Midbrain (tissue), 1 donor: ENCODE data around the gene ADAM12.

Source experiments
- DNase-seq: peaks from one replicate; lab custom pipeline; 2025; lab: John Stamatoyannopoulos, UW

The ADAM12 gene

DNA sequence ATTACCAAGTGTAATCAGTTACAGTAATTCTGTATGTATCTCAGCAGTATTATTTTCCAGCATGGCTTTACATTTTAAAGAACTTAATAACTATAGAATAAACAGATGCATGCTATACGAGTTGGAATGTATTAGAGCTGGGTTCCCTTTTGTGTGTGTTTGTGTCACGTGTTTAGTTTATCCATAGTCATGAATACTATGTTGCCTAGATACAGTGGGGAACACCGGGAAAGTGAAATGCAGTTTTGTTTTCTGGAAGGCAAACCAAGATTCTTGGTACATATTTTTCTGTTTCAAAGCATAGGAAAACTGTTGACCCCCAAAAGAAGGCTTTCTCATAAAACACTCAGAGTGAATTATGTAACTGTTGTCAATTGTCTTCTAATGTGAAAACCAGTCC lies 372.9 kb downstream of the ADAM12 start:
- no peak for DNase-seq

DNA sequence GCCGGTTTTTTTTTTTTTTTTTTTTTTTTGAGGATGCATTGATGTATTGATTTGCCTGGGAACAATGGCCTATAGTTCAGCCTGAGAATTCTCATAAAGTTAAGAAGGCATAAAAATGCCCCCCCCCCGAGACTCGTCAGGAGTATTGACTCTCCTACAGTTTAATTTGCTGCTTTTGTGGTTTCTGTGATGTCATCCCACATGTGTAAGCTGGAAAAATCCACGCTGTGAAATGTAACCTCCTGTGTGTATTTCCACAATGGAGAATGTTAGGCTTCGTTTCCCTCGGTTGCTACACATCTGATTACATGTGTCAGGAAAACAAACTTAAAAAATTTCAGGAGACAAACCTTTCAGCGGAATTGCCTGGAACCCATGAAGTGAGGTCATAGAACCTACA lies 374.0 kb downstream of the ADAM12 start:
- DNase-seq = no peak

- no peak for DNase-seq
Observed at GRCh38 chr10:126013489-126014281, 374.6 kb downstream of the ADAM12 start.

- DNase-seq = no peak
Observed at GRCh38 chr10:126012485-126012884, 375.8 kb downstream of the ADAM12 start.

GRCh38 chr10:126011995-126012394 lies 376.3 kb downstream of the ADAM12 start:
- DNase-seq = no peak

- no peak for DNase-seq
Observed at GRCh38 chr10:126009650-126010049, 378.6 kb downstream of the ADAM12 start.

GRCh38 chr10:126006906-126007305 lies 381.4 kb downstream of the ADAM12 start:
- no peak for DNase-seq

GRCh38 chr10:126006264-126006663 lies 382.0 kb downstream of the ADAM12 start:
- no peak for DNase-seq

DNA sequence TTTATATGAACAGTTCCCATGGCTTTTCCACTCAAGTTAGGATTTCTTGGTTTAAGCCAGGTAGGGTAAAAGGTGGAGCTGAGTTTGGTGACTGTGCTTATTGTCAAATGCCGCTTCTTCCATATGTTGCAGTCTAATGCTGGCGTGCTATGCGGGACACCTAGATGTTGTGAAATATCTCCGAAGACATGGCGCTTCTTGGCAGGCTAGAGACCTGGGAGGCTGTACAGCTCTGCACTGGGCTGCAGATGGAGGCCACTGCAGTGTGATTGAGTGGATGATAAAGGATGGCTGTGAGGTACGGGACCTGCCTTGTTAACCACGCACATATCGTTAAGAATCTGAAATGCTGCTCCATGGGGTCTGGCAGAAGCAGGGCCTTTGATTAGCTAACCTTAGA lies 383.5 kb downstream of the ADAM12 start:
- DNase-seq = no peak

- DNase-seq = no peak
Observed at GRCh38 chr10:126001576-126001975, 386.7 kb downstream of the ADAM12 start.

GRCh38 chr10:125999694-126000093 lies 388.6 kb downstream of the ADAM12 start:
- no peak for DNase-seq

- no peak for DNase-seq
Observed at GRCh38 chr10:125997586-125997985, 390.7 kb downstream of the ADAM12 start.

DNA sequence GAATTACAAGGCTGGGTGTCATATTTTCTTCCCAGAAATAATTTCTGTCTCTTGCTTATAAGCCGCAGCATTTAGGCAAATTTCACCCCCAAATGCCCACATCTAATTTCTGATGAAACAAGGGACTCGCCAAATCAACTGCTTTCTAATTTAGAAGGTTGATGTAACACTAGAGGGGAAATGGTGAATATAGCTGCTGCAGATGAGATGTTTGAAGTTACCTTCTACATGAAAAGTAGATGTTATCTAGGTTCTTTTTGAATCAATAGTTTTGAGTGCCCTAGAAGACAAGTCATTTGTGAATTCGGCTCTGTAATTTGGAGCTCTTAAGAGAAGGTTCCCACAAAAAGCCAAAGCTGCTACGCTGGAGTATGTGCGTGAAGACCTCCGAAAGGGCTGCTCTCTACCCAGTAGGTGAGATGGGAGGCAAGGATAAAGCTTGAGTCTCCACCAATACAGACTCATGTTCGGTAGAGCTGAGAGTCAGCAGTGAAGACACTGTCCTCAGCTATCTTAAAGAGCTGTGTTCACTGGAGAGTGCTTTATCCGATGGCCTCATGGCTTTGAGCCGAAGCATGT lies 392.5 kb downstream of the ADAM12 start:
- no peak for DNase-seq

- DNase-seq = no peak
Observed at GRCh38 chr10:125994601-125995000, 393.7 kb downstream of the ADAM12 start.

DNA sequence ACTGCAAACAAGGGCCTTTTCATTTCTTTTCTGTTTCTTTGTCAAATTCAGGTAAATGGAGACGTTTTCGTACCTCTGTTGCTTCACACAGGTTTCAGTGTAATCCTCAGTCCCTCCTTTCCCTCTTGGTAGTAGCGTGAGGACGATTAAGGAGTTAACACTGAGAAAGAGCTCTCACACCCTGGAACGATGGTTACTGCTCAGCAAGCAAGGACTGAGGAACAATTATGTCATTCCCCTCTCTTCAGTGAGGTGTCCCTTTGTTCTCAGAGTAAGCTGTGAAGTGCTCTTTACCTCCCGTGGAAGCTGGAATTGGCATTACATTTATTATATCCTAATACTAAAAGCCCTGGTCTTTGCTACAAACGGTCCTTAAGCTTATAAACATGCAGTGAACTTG lies 396.0 kb downstream of the ADAM12 start:
- DNase-seq = no peak

DNA sequence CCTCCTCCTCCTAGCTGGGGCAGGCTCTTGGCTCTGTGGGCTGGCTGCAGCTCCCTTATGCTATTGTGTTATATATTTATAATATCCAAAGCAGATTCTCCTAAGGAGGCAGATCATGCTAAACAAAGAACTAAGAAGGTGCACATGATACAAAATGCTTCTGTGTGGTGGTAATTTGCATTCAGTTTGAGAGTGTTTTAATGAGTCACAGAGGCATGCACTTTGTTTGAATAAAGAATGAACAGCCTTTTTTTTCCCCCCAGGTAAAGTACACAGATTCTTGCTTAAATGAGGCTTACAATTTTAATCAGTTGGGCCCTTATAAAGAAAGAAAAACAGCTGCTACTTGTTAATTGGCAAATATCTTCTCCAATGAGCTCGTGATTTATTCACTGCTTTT lies 396.9 kb downstream of the ADAM12 start:
- DNase-seq = no peak

DNA sequence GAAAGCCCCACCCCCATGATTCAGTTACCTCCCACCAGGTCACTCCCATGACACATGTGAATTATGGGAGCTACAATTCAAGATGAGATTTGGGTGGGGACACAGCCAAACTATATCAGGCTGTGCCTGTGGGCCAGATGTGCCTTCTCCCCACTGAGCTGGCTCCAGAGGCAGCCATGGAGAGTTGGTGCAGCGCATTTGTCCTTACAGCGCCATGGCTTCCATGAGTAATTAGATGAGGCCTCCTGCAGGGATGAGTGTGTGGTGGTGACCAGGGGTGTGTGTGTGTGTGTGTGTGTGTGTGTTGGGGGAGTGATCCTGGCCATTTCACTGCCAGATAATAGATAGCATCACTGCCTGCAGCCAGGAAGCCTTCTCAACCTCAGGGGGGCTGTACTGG lies 397.3 kb downstream of the ADAM12 start:
- DNase-seq = no peak

DNA sequence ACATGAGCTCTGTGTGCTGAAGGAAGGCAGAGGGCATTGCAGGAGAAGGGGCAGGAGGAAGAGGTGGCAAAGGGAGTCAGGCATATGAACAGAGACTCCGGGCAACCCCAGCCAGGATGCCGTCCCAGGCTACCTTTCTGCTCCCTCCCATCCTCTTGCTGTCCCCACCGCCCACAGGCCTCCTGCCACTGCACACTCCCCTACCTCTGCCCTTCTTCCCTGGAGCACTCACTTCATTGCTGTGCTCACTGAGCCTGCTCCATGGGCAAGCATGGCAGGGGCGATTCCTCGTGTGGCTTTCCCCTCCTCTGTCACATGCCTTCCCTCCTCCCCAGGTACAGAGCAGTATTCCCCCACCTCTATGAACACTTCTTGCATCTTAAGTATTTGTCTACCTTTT lies 398.5 kb downstream of the ADAM12 start:
- DNase-seq = no peak

GRCh38 chr10:125985557-125986240 lies 402.6 kb downstream of the ADAM12 start:
- no peak for DNase-seq

DNA sequence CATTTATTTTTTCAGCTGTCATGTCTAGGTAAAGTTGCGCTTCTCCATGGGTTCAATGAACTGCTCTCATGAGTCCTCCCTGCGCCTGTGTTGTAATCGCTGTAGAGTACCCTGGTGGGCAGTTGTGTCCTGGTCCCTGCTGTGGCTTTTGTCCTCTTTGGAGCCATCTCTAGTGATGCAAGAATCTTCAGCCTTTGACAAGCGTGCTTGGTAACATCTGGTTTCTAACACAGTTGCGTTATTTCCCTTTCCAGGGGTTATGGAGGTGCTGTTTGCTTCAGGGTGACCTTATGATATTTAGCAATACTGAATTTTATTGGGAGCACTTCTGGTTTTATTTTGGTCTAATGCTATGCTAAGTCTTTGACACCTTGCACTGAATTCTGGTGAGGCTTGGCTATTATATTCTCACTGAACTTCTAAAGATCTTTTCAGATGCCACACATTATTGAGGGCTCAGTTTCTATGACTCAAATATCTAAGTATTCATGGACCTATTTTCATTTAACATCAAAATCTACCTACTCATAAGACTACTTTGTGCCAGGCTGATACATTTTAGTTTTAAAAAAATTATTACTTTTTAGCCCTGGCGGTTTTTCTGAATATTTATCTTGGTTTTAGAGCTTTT lies 403.3 kb downstream of the ADAM12 start:
- DNase-seq = no peak

GRCh38 chr10:125984346-125984745 lies 403.9 kb downstream of the ADAM12 start:
- no peak for DNase-seq

DNA sequence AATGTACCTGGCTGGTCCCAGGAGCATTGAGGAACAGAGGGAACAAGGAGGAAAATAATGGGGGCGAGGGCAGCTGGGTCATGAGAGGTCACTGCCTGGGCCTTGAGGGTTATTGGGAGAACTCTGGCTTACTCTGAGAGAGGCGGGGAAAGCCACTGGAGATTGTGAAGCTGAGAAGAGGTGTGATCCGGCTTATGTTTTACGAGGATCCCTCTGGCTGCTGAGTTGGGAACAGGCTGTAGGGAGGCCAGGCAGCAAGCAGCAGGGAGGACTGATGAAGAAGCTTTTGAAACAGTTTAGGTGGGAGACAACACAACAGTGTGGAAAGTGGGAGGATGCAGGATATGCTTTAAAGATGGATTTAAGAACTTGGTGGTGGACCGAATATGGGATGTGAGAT lies 404.6 kb downstream of the ADAM12 start:
- DNase-seq = no peak

GRCh38 chr10:125983161-125983560 lies 405.1 kb downstream of the ADAM12 start:
- DNase-seq = no peak
